ENCODE results near the gene CA6. TPM values are rescaled to one million over a fixed set of nuclear protein-coding genes. Genes with fewer than 3 reads are reported as not detected.
"Not testable (repeated sequence)": the region's sequence is repeated elsewhere in the genome, so short reads cannot be mapped to it uniquely, and the experiment has no call there.

Gene CA6
- total and polyA plus RNA-seq, 2 of the 8 experiments (the other 6 are each of a cell fraction or from before 2014, with no cell fraction given): not detected

- H3K79me1 ChIP-seq (ENCODE audit: low read depth, low read length); H3K18ac ChIP-seq (ENCODE audit: extremely low read depth, low read length); H3K56ac ChIP-seq (replicated peaks; ENCODE audit: insufficient read length, low read depth, low read length); H3K14ac ChIP-seq (ENCODE audit: insufficient read length); H2BK15ac ChIP-seq (ENCODE audit: low read length); H3K4me2 ChIP-seq (ENCODE audit: insufficient read depth in 1 of 2, low read depth in 2 of 2, low read length in 2 of 2); H3K4me3 ChIP-seq (ENCODE audit: extremely low read depth in 1 of 4, insufficient read depth in 2 of 4, low read depth in 3 of 4, low read length in 4 of 4); H3K23me2 ChIP-seq (ENCODE audit: low read depth, low read length); H3K23ac ChIP-seq (ENCODE audit: insufficient read length); H4K5ac ChIP-seq (ENCODE audit: insufficient read length, low read depth, low read length); H4K8ac ChIP-seq (ENCODE audit: extremely low read depth, insufficient read depth, low read length); H2BK12ac ChIP-seq (ENCODE audit: low read depth, low read length); H4K20me1 ChIP-seq (replicated peaks in 1 of 2; ENCODE audit: control insufficient read depth in 1 of 2, insufficient read depth in 2 of 2, low read length in 2 of 2); H2AK5ac ChIP-seq (ENCODE audit: low read depth, low read length); H4K91ac ChIP-seq (replicated peaks; ENCODE audit: insufficient read length, low read length); H3K9me3 ChIP-seq (ENCODE audit: insufficient read depth in 2 of 2, low read depth in 1 of 2, low read length in 1 of 2); H3K4ac ChIP-seq (replicated peaks; ENCODE audit: insufficient read length, low read depth, low read length); H2BK20ac ChIP-seq (ENCODE audit: low read length); H3K36me3 ChIP-seq (ENCODE audit: control insufficient read depth in 2 of 4, insufficient read depth in 4 of 4, low read length in 3 of 4); H3K27ac ChIP-seq (ENCODE audit: low read depth, low read length); H2AFZ ChIP-seq (ENCODE audit: low read length); H3K79me2 ChIP-seq (ENCODE audit: control insufficient read depth in 1 of 2, insufficient read depth in 2 of 2, low read length in 2 of 2); H3K9ac ChIP-seq (replicated peaks in 1 of 4; ENCODE audit: extremely low read depth in 1 of 4, low read depth in 3 of 4, low read length in 3 of 4); H2BK120ac ChIP-seq (replicated peaks; ENCODE audit: low read depth, low read length); H3K4me1 ChIP-seq (replicated peaks in 1 of 4; ENCODE audit: control insufficient read depth in 3 of 4, insufficient read depth in 4 of 4, low read length in 3 of 4); H3K27me3 ChIP-seq (replicated peaks in 1 of 4; ENCODE audit: control insufficient read depth in 3 of 4, extremely low read depth in 1 of 4, insufficient read depth in 3 of 4, low read length in 3 of 4); H2BK5ac ChIP-seq (ENCODE audit: low read depth, low read length); FAIRE-seq; DNase-seq (ENCODE audit: low read depth in 1 of 2, low spot score in 2 of 2): not testable (repeated sequence)
- POLR2A ChIA-PET (ENCODE audit: partially characterized antibody): interaction anchor here (1.0 to 1.8 kb wide), 7 partner anchors 20 to 111 kb away, joined by 3 to 13 read pairs (median 4); partner anchors contain the start of gene ENO1
- CTCF ChIA-PET (ENCODE audit: partially characterized antibody): interaction anchor here (0.6 to 1.6 kb wide), 8 partner anchors 15 to 997 kb away, joined by 3 to 8 read pairs (median 4); no protein-coding TSS in a partner anchor
- TF ChIP-seq SP1 (IDR thresholded peaks at IDR 0.05; ENCODE audit: low read depth, low read length): peak; percentile 18; the same call in 1 of the 2 replicates
- 99% methylated on average over 5 of the region's 5 CpGs; no CpG with 5 or more reads in 1 of the 2 experiments for WGBS, 2 experiments (ENCODE audit: extremely low coverage in 1 of 2, insufficient coverage in 1 of 2, insufficient read length in 1 of 2, insufficient replicate concordance in 2 of 2, low coverage in 1 of 2, low lambda C conversion rate in 2 of 2, missing lambda C conversion rate in 1 of 2)
Measured at GRCh38 chr1:8898418-8898817, 47.2 kb upstream of the CA6 start.
